Left lung (tissue), 10 donors: Measurements from ENCODE around the gene CACNB4. TPM values are rescaled to one million over a fixed set of nuclear protein-coding genes. Genes with fewer than 3 reads are reported as not detected.

Experiments
- ATAC-seq: fragments of 200-7000 bp; cut with Tn5 transposase; one replicate; pipeline ENCODE4 v1.9.1; 2020; ENCODE audit warnings: moderate library complexity
- DNase-seq, 4 donors: peaks; one replicate each; pipeline ENCODE4 v3.0.0-alpha.2; 2013 to 2020
- H3K27ac ChIP-seq, 2 donors: fragments of 200-600 bp; sonication (generic) in 1 of 2; one replicate each; pipeline versions ENCODE4 v1.5.0 to v1.8.0; 2020 to 2021
- H3K27me3 ChIP-seq, 2 donors: fragments of 200-600 bp; sonication (generic) in 1 of 2; one replicate each; pipeline versions ENCODE4 v1.5.0 to v1.8.0; 2020 to 2021
- H3K36me3 ChIP-seq, 2 donors: fragments of 200-600 bp; sonication (generic) in 1 of 2; one replicate each; pipeline versions ENCODE4 v1.5.0 to v1.8.0; 2020 to 2021
- H3K4me1 ChIP-seq, 2 donors: fragments of 200-600 bp; one replicate each; pipeline ENCODE4 v1.8.0; 2021
- H3K4me3 ChIP-seq, 2 donors: fragments of 200-600 bp; sonication (generic) in 1 of 2; one replicate each; pipeline versions ENCODE4 v1.5.0 to v1.8.0; 2020 to 2021; ENCODE audit warnings: mild to moderate bottlenecking in 1 of 2
- H3K9me3 ChIP-seq, 2 donors: fragments of 200-600 bp; sonication (generic) in 1 of 2; one replicate each; pipeline versions ENCODE4 v1.5.0 to v1.8.0; 2020 to 2021
- intact Hi-C, 2 donors: fragments of 100-400 bp; cut with DNase I; formaldehyde crosslinking; loops; one replicate each; pipeline versions ENCODE4 v1.11.2 to v1.14.2; 2022
- polyA plus RNA-seq, 6 donors: library from polyadenylated mRNA; unstranded; fragments of 120-200 nt; gene quantifications; one replicate each; pipeline ENCODE4 v1.2.1, GENCODE V29; 2013; ENCODE audit not compliant: insufficient read length in 6 of 6
- total RNA-seq, 2 donors: library from RNA; stranded (reverse); fragmentation: NEBNext Ultra II Directional; extraction: Animal tissue kit (Norgen Biotek cat#: 25700); gene quantifications; one replicate each; pipeline ENCODE4 v1.2.1, GENCODE V29; 2021
- TF ChIP-seq, protein P1 (sequence below), 2 donors: fragments of 200-600 bp; sonication (generic) in 1 of 2; IDR thresholded peaks; one replicate each; pipeline versions ENCODE4 v1.5.0 to v1.8.0; 2021; ENCODE audit warnings: antibody characterized with exemption in 2 of 2
- donor health status: DM: no; HTN: yes; CAD: no.
- donor health status: DM: no; HTN: no; CAD: no.

CACNB4 gene
- total and polyA plus RNA-seq, 8 donors, result 5.9 to 11.2 (median 8.6) TPM

DNA sequence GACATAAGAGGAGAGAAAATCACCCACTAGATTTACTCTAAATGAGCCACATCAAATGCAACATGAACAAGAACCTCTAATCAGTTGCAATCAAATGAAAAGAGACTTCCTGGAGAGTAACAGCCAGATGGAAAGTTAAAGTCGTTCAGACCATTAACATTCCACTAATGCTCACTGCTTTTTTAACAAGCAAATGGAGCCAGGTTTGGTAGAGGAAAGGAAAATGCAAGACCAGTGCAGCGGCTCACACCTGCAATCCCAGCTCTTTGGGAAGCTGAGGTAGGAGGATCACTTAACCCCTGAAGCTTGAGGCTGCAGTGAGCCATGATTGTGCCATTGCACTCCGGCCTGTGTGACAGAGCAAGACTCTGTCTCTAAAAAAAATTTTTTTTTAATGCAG, 48.5 kb downstream of the CACNB4 start:
- DNase-seq (no peak), ATAC-seq (no peak)
- Histone ChIP-seq H3K36me3 (no peaks in the 10 kb centered on the region), H3K27me3 (no peaks in the 10 kb centered on the region), H3K9me3 (no peaks in the 10 kb centered on the region), H3K4me3 (no peak overlapping the region), H3K27ac (no peak overlapping the region), H3K4me1 (peaks cover 0 to 20% of the 10 kb centered on the region in 2 donors)
- TF ChIP-seq, protein P1, sequence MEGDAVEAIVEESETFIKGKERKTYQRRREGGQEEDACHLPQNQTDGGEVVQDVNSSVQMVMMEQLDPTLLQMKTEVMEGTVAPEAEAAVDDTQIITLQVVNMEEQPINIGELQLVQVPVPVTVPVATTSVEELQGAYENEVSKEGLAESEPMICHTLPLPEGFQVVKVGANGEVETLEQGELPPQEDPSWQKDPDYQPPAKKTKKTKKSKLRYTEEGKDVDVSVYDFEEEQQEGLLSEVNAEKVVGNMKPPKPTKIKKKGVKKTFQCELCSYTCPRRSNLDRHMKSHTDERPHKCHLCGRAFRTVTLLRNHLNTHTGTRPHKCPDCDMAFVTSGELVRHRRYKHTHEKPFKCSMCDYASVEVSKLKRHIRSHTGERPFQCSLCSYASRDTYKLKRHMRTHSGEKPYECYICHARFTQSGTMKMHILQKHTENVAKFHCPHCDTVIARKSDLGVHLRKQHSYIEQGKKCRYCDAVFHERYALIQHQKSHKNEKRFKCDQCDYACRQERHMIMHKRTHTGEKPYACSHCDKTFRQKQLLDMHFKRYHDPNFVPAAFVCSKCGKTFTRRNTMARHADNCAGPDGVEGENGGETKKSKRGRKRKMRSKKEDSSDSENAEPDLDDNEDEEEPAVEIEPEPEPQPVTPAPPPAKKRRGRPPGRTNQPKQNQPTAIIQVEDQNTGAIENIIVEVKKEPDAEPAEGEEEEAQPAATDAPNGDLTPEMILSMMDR (IDR thresholded peaks at IDR 0.05), result no peak
- intact Hi-C loops, result no loop called here

DNA sequence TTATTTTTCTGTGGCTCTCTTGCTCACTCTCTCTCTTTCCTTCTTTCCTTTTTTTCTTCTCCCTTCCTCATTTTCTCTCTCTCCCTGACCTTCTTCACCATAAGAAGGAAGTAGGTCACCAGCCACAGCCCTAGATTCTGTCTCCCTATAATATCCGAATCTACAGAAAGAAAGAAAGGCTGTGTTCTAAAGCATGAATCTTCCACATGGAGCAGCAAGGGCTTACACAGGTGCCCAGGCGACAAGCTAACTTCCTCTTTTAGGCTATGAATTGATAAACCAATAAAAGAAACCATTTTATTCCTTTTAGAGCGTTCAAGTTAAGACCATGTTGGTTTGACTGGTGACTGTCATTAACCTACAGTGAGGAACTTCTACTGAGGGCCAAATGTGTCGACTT, 49.3 kb downstream of the CACNB4 start:
- H3K4me1 ChIP-seq, result peaks cover 0 to 16% of the 10 kb centered on the region in 2 donors
- ATAC-seq (no peak), DNase-seq (no peak)
- no peaks in the 10 kb centered on the region for H3K36me3 ChIP-seq
- TF ChIP-seq, protein P1 (IDR thresholded peaks at IDR 0.05), result no peak
- H3K27ac ChIP-seq, result no peak overlapping the region
- intact Hi-C loops, result no loop called here
- H3K4me3 ChIP-seq, result no peak overlapping the region
- H3K9me3 ChIP-seq, result no peaks in the 10 kb centered on the region
- H3K27me3 ChIP-seq, result no peaks in the 10 kb centered on the region

DNA sequence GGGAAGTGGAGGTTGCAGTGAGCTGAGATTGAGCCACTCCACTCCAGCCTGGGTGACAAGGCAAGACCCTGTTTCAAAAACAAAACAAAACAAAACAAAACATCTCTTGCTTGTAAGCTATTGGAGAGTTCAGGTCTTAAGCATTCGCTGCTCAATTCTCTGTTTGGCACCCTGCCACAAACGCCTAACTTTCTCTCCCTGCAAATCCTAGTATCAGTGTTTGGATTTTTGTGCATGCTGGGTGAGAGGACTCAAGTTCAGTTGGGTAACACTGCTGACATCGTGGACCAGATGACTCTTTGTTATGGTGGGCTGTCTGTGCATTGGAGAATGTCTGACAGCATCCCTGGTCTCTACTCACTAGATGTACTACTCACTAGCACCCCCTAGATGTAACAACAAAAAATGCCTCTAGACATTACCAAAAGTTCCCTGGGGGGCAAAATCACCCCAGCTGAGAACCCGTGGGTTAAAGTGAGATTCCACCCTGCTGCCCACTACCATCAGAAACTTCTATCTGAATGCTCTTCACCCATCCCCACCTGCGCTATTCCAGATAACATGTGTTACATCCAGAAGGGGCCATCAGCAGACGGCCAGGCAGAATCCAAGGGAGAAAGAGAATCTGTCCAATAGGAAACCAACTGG, 50.9 kb downstream of the CACNB4 start:
- intact Hi-C loops, result no loop called here
- no peak overlapping the region for H3K4me3 ChIP-seq

DNA sequence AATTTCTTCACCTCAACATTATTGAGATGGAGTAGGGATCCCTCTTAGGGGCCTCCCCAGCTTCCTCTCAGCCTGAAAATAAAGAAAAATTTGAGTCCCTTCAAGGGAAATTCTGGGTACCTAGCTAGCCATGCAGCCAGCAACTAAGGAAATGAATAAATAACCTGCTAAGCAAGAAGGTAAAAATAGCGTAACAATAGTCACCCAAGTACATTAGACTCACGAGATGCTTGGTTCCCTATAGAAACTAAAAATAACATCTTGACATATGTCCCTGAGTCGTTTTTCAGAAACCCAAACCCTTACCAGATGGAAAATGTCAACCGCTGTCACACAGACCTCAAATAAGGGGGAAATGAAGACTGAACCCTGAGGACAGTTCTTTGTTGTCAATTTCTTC, 51.9 kb downstream of the CACNB4 start:
- DNase-seq (no peak), ATAC-seq (no peak)
- peaks cover 0 to 12% of the 10 kb centered on the region in 2 donors for H3K4me1 ChIP-seq
- H3K4me3 ChIP-seq, result no peak overlapping the region
- TF ChIP-seq, protein P1 (IDR thresholded peaks at IDR 0.05), result no peak
- intact Hi-C loops, result no loop called here
- H3K27me3 ChIP-seq, result no peaks in the 10 kb centered on the region
- H3K27ac ChIP-seq, result no peak overlapping the region
- H3K36me3 ChIP-seq, result no peaks in the 10 kb centered on the region
- H3K9me3 ChIP-seq, result no peaks in the 10 kb centered on the region

More for the DNA sequence above, 50.9 kb downstream of the CACNB4 start:
- ATAC-seq (peak; percentile 29), DNase-seq (no peak)
- Histone ChIP-seq H3K9me3 (no peaks in the 10 kb centered on the region), H3K36me3 (no peaks in the 10 kb centered on the region), H3K4me1 (peaks cover 0 to 12% of the 10 kb centered on the region in 2 donors), H3K27ac (no peak overlapping the region), H3K27me3 (no peaks in the 10 kb centered on the region)
- TF ChIP-seq, protein P1 (IDR thresholded peaks at IDR 0.05), result no peak

DNA sequence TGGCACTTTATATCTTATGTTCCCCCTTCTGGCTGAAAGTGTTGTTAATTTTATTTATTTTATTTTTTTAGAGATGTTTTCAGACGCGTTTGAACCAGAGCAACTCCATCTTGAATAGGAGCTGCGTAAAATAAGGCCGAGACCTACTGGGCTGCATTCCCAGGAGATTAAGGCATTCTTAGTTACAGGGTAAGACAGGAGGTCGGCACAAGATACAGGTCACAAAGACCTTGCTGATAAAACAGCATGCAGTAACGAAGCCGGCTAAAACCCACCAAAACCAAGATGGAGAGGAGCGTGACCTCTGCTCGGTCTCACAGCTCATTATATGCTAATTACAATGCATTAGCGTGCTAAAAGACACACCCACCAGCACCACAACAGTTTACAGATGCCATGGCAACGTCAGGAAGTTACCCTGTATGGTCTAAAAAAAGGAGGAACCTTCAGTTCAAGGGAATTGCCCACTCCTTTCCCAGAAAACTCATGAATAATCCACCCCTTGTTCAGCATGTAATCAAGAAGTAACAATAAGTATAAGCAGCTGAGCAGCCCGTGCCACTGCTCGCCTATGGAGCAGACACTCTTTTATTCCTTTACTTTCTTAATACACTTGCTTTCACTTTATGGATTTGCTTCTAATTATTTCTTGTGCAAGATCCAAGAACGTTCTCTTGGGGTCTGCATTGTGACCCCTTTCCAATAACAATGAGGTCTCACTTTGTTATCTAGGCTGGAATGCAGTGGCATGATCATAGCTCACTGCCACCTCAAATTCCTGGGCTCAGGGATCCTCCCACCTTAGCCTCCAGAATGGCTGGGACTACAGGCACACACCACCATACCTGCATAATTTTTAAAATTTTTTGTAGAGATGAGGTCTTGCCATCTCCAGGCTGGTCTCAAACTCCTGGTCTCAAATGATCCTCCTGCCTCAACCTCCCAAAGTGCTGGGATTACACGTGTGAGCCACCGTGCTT, 55.9 kb downstream of the CACNB4 start:
- peaks cover 2 to 11% of the 10 kb centered on the region in 2 donors for H3K4me1 ChIP-seq
- H3K27me3 ChIP-seq, result no peaks in the 10 kb centered on the region
- ATAC-seq (no peak), DNase-seq (no peak)
- TF ChIP-seq, protein P1 (IDR thresholded peaks at IDR 0.05), result no peak
- H3K27ac ChIP-seq, result no peak overlapping the region
- no peak overlapping the region for H3K4me3 ChIP-seq
- no peaks in the 10 kb centered on the region for H3K9me3 ChIP-seq
- intact Hi-C loops, result no loop called here
- H3K36me3 ChIP-seq, result no peaks in the 10 kb centered on the region
